H1 (cell line): ENCODE measurements around the gene RTL5. TPM values are rescaled to one million over a fixed set of nuclear protein-coding genes. Genes with fewer than 3 reads are reported as not detected.

Experiments
- CTCF ChIA-PET: fragments of 300-600 bp; sonication (Branson Sonifier 250); formaldehyde crosslinking; loops from one replicate; lab custom pipeline; 2021; ENCODE audit not compliant: partially characterized antibody; lab: Charles Lee
- POLR2A ChIA-PET: fragments of 300-600 bp; sonication (Branson Sonifier 250); formaldehyde crosslinking; loops from one replicate; lab custom pipeline; 2021; ENCODE audit warnings: inconsistent platforms; ENCODE audit not compliant: partially characterized antibody; lab: Charles Lee
- DNase-seq, 2 experiments: peaks; one replicate each; pipeline versions ENCODE4 v3.0.0 to v3.0.0-alpha.2; 2010 to 2022; ENCODE audit warnings: low spot score in 2 of 2, low read depth in 1 of 2, mixed read lengths in 1 of 2
- FAIRE-seq: peaks from 2 replicates; lab custom pipeline; 2011; peaks lifted over from hg19 to GRCh38; lab: Jason Lieb, UNC
- H2AFZ ChIP-seq: 2 replicates; pipeline ENCODE4 v1.8.1; 2012; ENCODE audit warnings: low read length, inconsistent platforms
- H2AK5ac ChIP-seq: 2 replicates; pipeline ENCODE4 v1.6.1; 2013; ENCODE audit warnings: low read depth, low read length
- H2BK120ac ChIP-seq: replicated peaks from 2 replicates; pipeline ENCODE3; 2013; ENCODE audit warnings: low read depth, low read length, inconsistent platforms
- H2BK12ac ChIP-seq: 2 replicates; pipeline ENCODE4 v1.6.1; 2013; ENCODE audit warnings: low read depth, low read length
- H2BK15ac ChIP-seq: 2 replicates; pipeline ENCODE4 v1.6.1; 2013; ENCODE audit warnings: low read length
- H2BK20ac ChIP-seq: 2 replicates; pipeline ENCODE4 v1.6.1; 2013; ENCODE audit warnings: low read length
- H2BK5ac ChIP-seq: 2 replicates; pipeline ENCODE4 v1.6.1; 2013; ENCODE audit warnings: low read depth, low read length
- H3K14ac ChIP-seq: 2 replicates; pipeline ENCODE4 v1.6.1; 2013; ENCODE audit warnings: inconsistent platforms; ENCODE audit not compliant: insufficient read length
- H3K18ac ChIP-seq: 2 replicates; pipeline ENCODE4 v1.6.1; 2013; ENCODE audit warnings: low read length; ENCODE audit errors: extremely low read depth
- H3K23ac ChIP-seq: 2 replicates; pipeline ENCODE4 v1.6.1; 2013; ENCODE audit warnings: inconsistent platforms; ENCODE audit not compliant: insufficient read length
- H3K23me2 ChIP-seq: 2 replicates; pipeline ENCODE4 v1.6.1; 2013; ENCODE audit warnings: low read depth, low read length
- H3K27ac ChIP-seq: 2 replicates; pipeline ENCODE4 v1.6.1; 2011; ENCODE audit warnings: low read depth, low read length, inconsistent platforms
- H3K27me3 ChIP-seq, 4 experiments: replicated peaks in 1 of 4; 1 replicate in 1 of 4; 2 replicates in 3 of 4; pipeline versions ENCODE4 v1.6.1 to v1.8.1; 2011 to 2013; ENCODE audit warnings: low read length in 3 of 4, mild to moderate bottlenecking in 3 of 4, inconsistent platforms in 2 of 4, mixed read lengths in 2 of 4, moderate library complexity in 1 of 4; ENCODE audit not compliant: control insufficient read depth in 3 of 4, insufficient read depth in 3 of 4; ENCODE audit errors: extremely low read depth in 1 of 4
- H3K36me3 ChIP-seq, 4 experiments: 2 replicates each; pipeline versions ENCODE4 v1.6.1 to v1.8.1; 2011 to 2013; ENCODE audit warnings: mild to moderate bottlenecking in 4 of 4, low read length in 3 of 4, moderate library complexity in 2 of 4, control low read depth in 1 of 4, inconsistent platforms in 1 of 4; ENCODE audit not compliant: insufficient read depth in 4 of 4, control insufficient read depth in 2 of 4
- H3K4ac ChIP-seq: replicated peaks from 2 replicates; pipeline ENCODE3; 2013; ENCODE audit warnings: low read length, low read depth, mixed read lengths, inconsistent platforms; ENCODE audit not compliant: insufficient read length
- H3K4me1 ChIP-seq, 4 experiments: replicated peaks in 1 of 4; 1 replicate in 1 of 4; 2 replicates in 3 of 4; pipeline versions ENCODE4 v1.6.1 to v1.8.1; 2011 to 2013; ENCODE audit warnings: low read length in 3 of 4, inconsistent platforms in 2 of 4, mixed read lengths in 1 of 4; ENCODE audit not compliant: insufficient read depth in 4 of 4, control insufficient read depth in 3 of 4
- H3K4me2 ChIP-seq, 2 experiments: 2 replicates each; pipeline versions ENCODE4 v1.6.1 to v1.8.1; 2011 to 2013; ENCODE audit warnings: low read depth in 2 of 2, low read length in 2 of 2, control low read depth in 1 of 2, inconsistent platforms in 1 of 2, mild to moderate bottlenecking in 1 of 2; ENCODE audit not compliant: insufficient read depth in 1 of 2
- H3K4me3 ChIP-seq, 4 experiments: fragments of 200-600, 300-600 bp in 1 of 4; sonication (generic), shearing (Covaris generic), sonication (Bioruptor Twin) in 1 of 4; 2 replicates each; pipeline versions ENCODE4 v1.5.1 to v1.8.1; 2011 to 2016; ENCODE audit warnings: low read length in 4 of 4, low read depth in 3 of 4, control low read depth in 2 of 4, inconsistent platforms in 2 of 4, mild to moderate bottlenecking in 2 of 4, mixed read lengths in 1 of 4, moderate library complexity in 1 of 4; ENCODE audit not compliant: insufficient read depth in 2 of 4; ENCODE audit errors: extremely low read depth in 1 of 4
- H3K56ac ChIP-seq: replicated peaks from 2 replicates; pipeline ENCODE3; 2013; ENCODE audit warnings: low read depth, mild to moderate bottlenecking, mixed read lengths, low read length, inconsistent platforms; ENCODE audit not compliant: insufficient read length
- H3K79me1 ChIP-seq: 2 replicates; pipeline ENCODE4 v1.6.1; 2013; ENCODE audit warnings: low read depth, low read length, control low read depth
- H3K79me2 ChIP-seq, 2 experiments: 2 replicates each; pipeline versions ENCODE4 v1.6.1 to v1.8.1; 2012 to 2013; ENCODE audit warnings: low read length in 2 of 2, mild to moderate bottlenecking in 2 of 2, inconsistent platforms in 1 of 2; ENCODE audit not compliant: insufficient read depth in 2 of 2, control insufficient read depth in 1 of 2
- H3K9ac ChIP-seq, 4 experiments: replicated peaks in 1 of 4; 1 replicate in 1 of 4; 2 replicates in 3 of 4; pipeline versions ENCODE4 v1.6.1 to v1.8.1; 2011 to 2013; ENCODE audit warnings: low read depth in 3 of 4, low read length in 3 of 4, control low read depth in 2 of 4, mild to moderate bottlenecking in 2 of 4, moderate library complexity in 2 of 4, inconsistent platforms in 1 of 4; ENCODE audit errors: extremely low read depth in 1 of 4
- H3K9me3 ChIP-seq, 2 experiments: 2 replicates each; pipeline versions ENCODE4 v1.6.1 to v1.8.1; 2012 to 2013; ENCODE audit warnings: mild to moderate bottlenecking in 2 of 2, moderate library complexity in 2 of 2, control low read depth in 1 of 2, inconsistent platforms in 1 of 2, low read depth in 1 of 2, low read length in 1 of 2, mixed read lengths in 1 of 2; ENCODE audit not compliant: insufficient read depth in 2 of 2
- H4K20me1 ChIP-seq, 2 experiments: replicated peaks in 1 of 2; 2 replicates each; pipeline versions ENCODE3 to v1.8.1; 2011 to 2013; ENCODE audit warnings: inconsistent platforms in 2 of 2, low read length in 2 of 2, mild to moderate bottlenecking in 1 of 2; ENCODE audit not compliant: insufficient read depth in 2 of 2, control insufficient read depth in 1 of 2
- H4K5ac ChIP-seq: 2 replicates; pipeline ENCODE4 v1.6.1; 2013; ENCODE audit warnings: low read length, low read depth, mixed read lengths, inconsistent platforms; ENCODE audit not compliant: insufficient read length
- H4K8ac ChIP-seq: 2 replicates; pipeline ENCODE4 v1.8.0; 2013; ENCODE audit warnings: mild to moderate bottlenecking, moderate library complexity, low read length, inconsistent platforms; ENCODE audit not compliant: insufficient read depth; ENCODE audit errors: extremely low read depth
- H4K91ac ChIP-seq: replicated peaks from 2 replicates; pipeline ENCODE3; 2013; ENCODE audit warnings: low read length, mixed read lengths, inconsistent platforms; ENCODE audit not compliant: insufficient read length
- BCL11A ChIP-seq, 2 experiments: IDR thresholded peaks; one replicate each; pipeline ENCODE4 v1.6.1; 2011; ENCODE audit warnings: low read depth in 2 of 2, low read length in 2 of 2, mild to moderate bottlenecking in 2 of 2
- KDM5A ChIP-seq: fragments of 200-600 bp; IDR thresholded peaks from 2 replicates; pipeline ENCODE4 v1.7.1; 2012; ENCODE audit warnings: mild to moderate bottlenecking, low read length, inconsistent platforms, mixed read lengths
- WGBS, 2 experiments: shearing (Covaris generic) in 1 of 2; methylation state at CpG; one replicate each; pipeline versions ENCODE4 v1.1.6 to v1.1.7; 2013 to 2015; ENCODE audit warnings: low lambda C conversion rate in 2 of 2, mixed read lengths in 2 of 2, inconsistent platforms in 1 of 2, low coverage in 1 of 2, missing lambda C conversion rate in 1 of 2; ENCODE audit not compliant: insufficient replicate concordance in 2 of 2, insufficient coverage in 1 of 2, insufficient read length in 1 of 2; ENCODE audit errors: extremely low coverage in 1 of 2, missing lambda C conversion rate in 1 of 2; 5-methylcytosine and 5-hydroxymethylcytosine counted together
- polyA plus RNA-seq, 7 experiments: library from polyadenylated mRNA; depleted of rRNA in 3 of 7; stranded (reverse) in 5 of 7; unstranded in 2 of 7; fragments of >200 nt in 5 of 7; fragments of 200-250 nt in 2 of 7; gene quantifications; 1 replicate in 5 of 7; 2 replicates in 1 of 7; 4 replicates in 1 of 7; pipeline versions ENCODE4 v1.2.1 to v1.2.3, GENCODE V29; 2011 to 2013; ENCODE audit warnings: missing spikeins in 2 of 7, mixed read lengths in 2 of 7
- total RNA-seq: library from RNA; stranded (reverse); fragmentation: NEBNext Ultra II Directional; extraction: Animal tissue kit (Norgen Biotek cat#: 25700); gene quantifications from 2 replicates; pipeline ENCODE4 v1.2.1, GENCODE V29; 2021

RTL5 gene
- total and polyA plus RNA-seq, 2 of the 8 experiments (the other 6 are each of a cell fraction or from before 2014, with no cell fraction given), result 0.57 to 1.9 TPM

DNA sequence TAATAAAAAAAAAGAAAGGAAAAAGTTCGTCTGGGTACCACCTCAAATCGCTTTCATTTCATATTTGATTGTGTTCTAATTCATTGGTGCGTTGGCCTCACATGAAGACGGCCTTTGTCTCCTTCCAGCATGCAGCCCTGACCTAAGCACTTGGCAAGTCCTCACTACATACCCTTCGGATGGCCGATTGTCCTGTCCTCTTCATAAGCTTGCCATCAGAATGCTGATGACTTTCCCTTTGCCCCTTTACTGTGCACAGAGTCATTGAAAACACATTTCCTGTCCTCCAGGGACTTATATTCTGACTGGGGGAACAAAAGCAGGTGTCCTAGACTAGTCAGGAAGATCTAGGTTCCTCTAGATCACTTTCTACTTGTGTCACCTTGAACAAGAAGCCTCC lies 43.0 kb downstream of the RTL5 start:
- Histone ChIP-seq H2BK120ac (no peak overlapping the region), H3K4me1 (no peaks in the 10 kb centered on the region), H4K91ac (no peak overlapping the region), H4K20me1 (no peaks in the 10 kb centered on the region), H4K5ac (no peak overlapping the region), H3K23me2 (no peaks in the 10 kb centered on the region), H3K14ac (no peak overlapping the region), H3K23ac (no peak overlapping the region), H3K27ac (no peak overlapping the region), H2BK5ac (no peak overlapping the region), H3K4me3 (no peak overlapping the region), H3K9ac (no peak overlapping the region), H2AK5ac (0 out of 2 replicates have a peak overlapping the region, but pooled peaks have one; percentile 13), H3K79me1 (no peaks in the 10 kb centered on the region), H2BK15ac (no peak overlapping the region), H2AFZ (no peak overlapping the region), H3K9me3 (no peaks in the 10 kb centered on the region), H3K27me3 (no peaks in the 10 kb centered on the region), H3K36me3 (no peaks in the 10 kb centered on the region), H3K4ac (no peak overlapping the region), H3K4me2 (no peak overlapping the region), H4K8ac (no peak overlapping the region), H3K56ac (no peak overlapping the region), H3K18ac (no peak overlapping the region), H2BK20ac (no peak overlapping the region), H3K79me2 (no peaks in the 10 kb centered on the region), H2BK12ac (no peak overlapping the region)
- TF ChIP-seq BCL11A (IDR thresholded peaks at IDR 0.05; ENCODE audit: low read depth in 2 of 2, low read length in 2 of 2) (no peak), KDM5A (no peak)
- ChIA-PET POLR2A (no interaction called here), CTCF (interaction anchor here (0.9 kb wide), 1 partner anchor 38 kb away, joined by 3 read pairs; no protein-coding TSS in a partner anchor)
- 98% methylated on average over 5 of the region's 6 CpGs; no CpG with 5 or more reads in 1 of the 2 experiments for WGBS, 2 experiments
- FAIRE-seq, result no peak
- DNase-seq, result no peak
